H1 (cell line): ENCODE results near the gene KLHL26. TPM values are rescaled to one million over a fixed set of nuclear protein-coding genes. Genes with fewer than 3 reads are reported as not detected.

Experiments
- CTCF ChIA-PET: fragments of 300-600 bp; sonication (Branson Sonifier 250); formaldehyde crosslinking; loops from one replicate; lab custom pipeline; 2021; ENCODE audit not compliant: partially characterized antibody; lab: Charles Lee
- POLR2A ChIA-PET: fragments of 300-600 bp; sonication (Branson Sonifier 250); formaldehyde crosslinking; loops from one replicate; lab custom pipeline; 2021; ENCODE audit warnings: inconsistent platforms; ENCODE audit not compliant: partially characterized antibody; lab: Charles Lee
- DNase-seq, 2 experiments: peaks; one replicate each; pipeline versions ENCODE4 v3.0.0 to v3.0.0-alpha.2; 2010 to 2022; ENCODE audit warnings: low spot score in 2 of 2, low read depth in 1 of 2, mixed read lengths in 1 of 2
- FAIRE-seq: peaks from 2 replicates; lab custom pipeline; 2011; peaks lifted over from hg19 to GRCh38; lab: Jason Lieb, UNC
- H2AFZ ChIP-seq: 2 replicates; pipeline ENCODE4 v1.8.1; 2012; ENCODE audit warnings: low read length, inconsistent platforms
- H2AK5ac ChIP-seq: 2 replicates; pipeline ENCODE4 v1.6.1; 2013; ENCODE audit warnings: low read depth, low read length
- H2BK120ac ChIP-seq: replicated peaks from 2 replicates; pipeline ENCODE3; 2013; ENCODE audit warnings: low read depth, low read length, inconsistent platforms
- H2BK12ac ChIP-seq: 2 replicates; pipeline ENCODE4 v1.6.1; 2013; ENCODE audit warnings: low read depth, low read length
- H2BK15ac ChIP-seq: 2 replicates; pipeline ENCODE4 v1.6.1; 2013; ENCODE audit warnings: low read length
- H2BK20ac ChIP-seq: 2 replicates; pipeline ENCODE4 v1.6.1; 2013; ENCODE audit warnings: low read length
- H2BK5ac ChIP-seq: 2 replicates; pipeline ENCODE4 v1.6.1; 2013; ENCODE audit warnings: low read depth, low read length
- H3K14ac ChIP-seq: 2 replicates; pipeline ENCODE4 v1.6.1; 2013; ENCODE audit warnings: inconsistent platforms; ENCODE audit not compliant: insufficient read length
- H3K18ac ChIP-seq: 2 replicates; pipeline ENCODE4 v1.6.1; 2013; ENCODE audit warnings: low read length; ENCODE audit errors: extremely low read depth
- H3K23ac ChIP-seq: 2 replicates; pipeline ENCODE4 v1.6.1; 2013; ENCODE audit warnings: inconsistent platforms; ENCODE audit not compliant: insufficient read length
- H3K23me2 ChIP-seq: 2 replicates; pipeline ENCODE4 v1.6.1; 2013; ENCODE audit warnings: low read depth, low read length
- H3K27ac ChIP-seq: 2 replicates; pipeline ENCODE4 v1.6.1; 2011; ENCODE audit warnings: low read depth, low read length, inconsistent platforms
- H3K27me3 ChIP-seq, 4 experiments: replicated peaks in 1 of 4; 1 replicate in 1 of 4; 2 replicates in 3 of 4; pipeline versions ENCODE4 v1.6.1 to v1.8.1; 2011 to 2013; ENCODE audit warnings: low read length in 3 of 4, mild to moderate bottlenecking in 3 of 4, inconsistent platforms in 2 of 4, mixed read lengths in 2 of 4, moderate library complexity in 1 of 4; ENCODE audit not compliant: control insufficient read depth in 3 of 4, insufficient read depth in 3 of 4; ENCODE audit errors: extremely low read depth in 1 of 4
- H3K36me3 ChIP-seq, 4 experiments: 2 replicates each; pipeline versions ENCODE4 v1.6.1 to v1.8.1; 2011 to 2013; ENCODE audit warnings: mild to moderate bottlenecking in 4 of 4, low read length in 3 of 4, moderate library complexity in 2 of 4, control low read depth in 1 of 4, inconsistent platforms in 1 of 4; ENCODE audit not compliant: insufficient read depth in 4 of 4, control insufficient read depth in 2 of 4
- H3K4ac ChIP-seq: replicated peaks from 2 replicates; pipeline ENCODE3; 2013; ENCODE audit warnings: low read length, low read depth, mixed read lengths, inconsistent platforms; ENCODE audit not compliant: insufficient read length
- H3K4me1 ChIP-seq, 4 experiments: replicated peaks in 1 of 4; 1 replicate in 1 of 4; 2 replicates in 3 of 4; pipeline versions ENCODE4 v1.6.1 to v1.8.1; 2011 to 2013; ENCODE audit warnings: low read length in 3 of 4, inconsistent platforms in 2 of 4, mixed read lengths in 1 of 4; ENCODE audit not compliant: insufficient read depth in 4 of 4, control insufficient read depth in 3 of 4
- H3K4me2 ChIP-seq, 2 experiments: 2 replicates each; pipeline versions ENCODE4 v1.6.1 to v1.8.1; 2011 to 2013; ENCODE audit warnings: low read depth in 2 of 2, low read length in 2 of 2, control low read depth in 1 of 2, inconsistent platforms in 1 of 2, mild to moderate bottlenecking in 1 of 2; ENCODE audit not compliant: insufficient read depth in 1 of 2
- H3K4me3 ChIP-seq, 4 experiments: fragments of 200-600, 300-600 bp in 1 of 4; sonication (generic), shearing (Covaris generic), sonication (Bioruptor Twin) in 1 of 4; 2 replicates each; pipeline versions ENCODE4 v1.5.1 to v1.8.1; 2011 to 2016; ENCODE audit warnings: low read length in 4 of 4, low read depth in 3 of 4, control low read depth in 2 of 4, inconsistent platforms in 2 of 4, mild to moderate bottlenecking in 2 of 4, mixed read lengths in 1 of 4, moderate library complexity in 1 of 4; ENCODE audit not compliant: insufficient read depth in 2 of 4; ENCODE audit errors: extremely low read depth in 1 of 4
- H3K56ac ChIP-seq: replicated peaks from 2 replicates; pipeline ENCODE3; 2013; ENCODE audit warnings: low read depth, mild to moderate bottlenecking, mixed read lengths, low read length, inconsistent platforms; ENCODE audit not compliant: insufficient read length
- H3K79me1 ChIP-seq: 2 replicates; pipeline ENCODE4 v1.6.1; 2013; ENCODE audit warnings: low read depth, low read length, control low read depth
- H3K79me2 ChIP-seq, 2 experiments: 2 replicates each; pipeline versions ENCODE4 v1.6.1 to v1.8.1; 2012 to 2013; ENCODE audit warnings: low read length in 2 of 2, mild to moderate bottlenecking in 2 of 2, inconsistent platforms in 1 of 2; ENCODE audit not compliant: insufficient read depth in 2 of 2, control insufficient read depth in 1 of 2
- H3K9ac ChIP-seq, 4 experiments: replicated peaks in 1 of 4; 1 replicate in 1 of 4; 2 replicates in 3 of 4; pipeline versions ENCODE4 v1.6.1 to v1.8.1; 2011 to 2013; ENCODE audit warnings: low read depth in 3 of 4, low read length in 3 of 4, control low read depth in 2 of 4, mild to moderate bottlenecking in 2 of 4, moderate library complexity in 2 of 4, inconsistent platforms in 1 of 4; ENCODE audit errors: extremely low read depth in 1 of 4
- H3K9me3 ChIP-seq, 2 experiments: 2 replicates each; pipeline versions ENCODE4 v1.6.1 to v1.8.1; 2012 to 2013; ENCODE audit warnings: mild to moderate bottlenecking in 2 of 2, moderate library complexity in 2 of 2, control low read depth in 1 of 2, inconsistent platforms in 1 of 2, low read depth in 1 of 2, low read length in 1 of 2, mixed read lengths in 1 of 2; ENCODE audit not compliant: insufficient read depth in 2 of 2
- H4K20me1 ChIP-seq, 2 experiments: replicated peaks in 1 of 2; 2 replicates each; pipeline versions ENCODE3 to v1.8.1; 2011 to 2013; ENCODE audit warnings: inconsistent platforms in 2 of 2, low read length in 2 of 2, mild to moderate bottlenecking in 1 of 2; ENCODE audit not compliant: insufficient read depth in 2 of 2, control insufficient read depth in 1 of 2
- H4K5ac ChIP-seq: 2 replicates; pipeline ENCODE4 v1.6.1; 2013; ENCODE audit warnings: low read length, low read depth, mixed read lengths, inconsistent platforms; ENCODE audit not compliant: insufficient read length
- H4K8ac ChIP-seq: 2 replicates; pipeline ENCODE4 v1.8.0; 2013; ENCODE audit warnings: mild to moderate bottlenecking, moderate library complexity, low read length, inconsistent platforms; ENCODE audit not compliant: insufficient read depth; ENCODE audit errors: extremely low read depth
- H4K91ac ChIP-seq: replicated peaks from 2 replicates; pipeline ENCODE3; 2013; ENCODE audit warnings: low read length, mixed read lengths, inconsistent platforms; ENCODE audit not compliant: insufficient read length
- ASH2L ChIP-seq: fragments of 200-600, 300-600 bp; sonication (generic); IDR thresholded peaks from one replicate; pipeline ENCODE4 v1.7.1; 2017; ENCODE audit warnings: low read length
- CBX8 ChIP-seq: fragments of 300-800, 300-1000 bp; sonication (generic); IDR thresholded peaks from 2 replicates; pipeline ENCODE4 v1.7.1; 2016; ENCODE audit warnings: low read depth, low read length, borderline replicate concordance
- CHD2 ChIP-seq: IDR thresholded peaks from 2 replicates; pipeline ENCODE4 v1.6.1; 2012; ENCODE audit warnings: low read length, improper control_type of control experiment
- CTBP2 ChIP-seq: IDR thresholded peaks from 2 replicates; pipeline ENCODE4 v1.7.0; 2011; ENCODE audit warnings: borderline replicate concordance, mild to moderate bottlenecking, moderate library complexity, mixed read lengths, low read length; ENCODE audit not compliant: insufficient read depth, insufficient read length
- GABPA ChIP-seq: IDR thresholded peaks from 2 replicates; pipeline ENCODE4 v1.6.1; 2011; ENCODE audit warnings: mild to moderate bottlenecking, low read length, moderate library complexity, borderline replicate concordance; ENCODE audit not compliant: insufficient read depth
- JUND ChIP-seq: IDR thresholded peaks from 2 replicates; pipeline ENCODE4 v1.6.1; 2011; ENCODE audit warnings: mild to moderate bottlenecking, improper control_type of control experiment, low read length
- KDM5A ChIP-seq: fragments of 200-600 bp; IDR thresholded peaks from 2 replicates; pipeline ENCODE4 v1.7.1; 2012; ENCODE audit warnings: mild to moderate bottlenecking, low read length, inconsistent platforms, mixed read lengths
- POU5F1 ChIP-seq: IDR thresholded peaks from 2 replicates; pipeline ENCODE4 v1.6.1; 2011; ENCODE audit warnings: low read depth, mild to moderate bottlenecking, low read length, moderate library complexity
- SIRT6 ChIP-seq: IDR thresholded peaks from one replicate; pipeline ENCODE4 v1.7.1; 2012; ENCODE audit warnings: low read length, inconsistent platforms
- SIX5 ChIP-seq: IDR thresholded peaks from 2 replicates; pipeline ENCODE4 v1.6.1; 2011; ENCODE audit warnings: mild to moderate bottlenecking, low read depth, low read length
- SP4 ChIP-seq: IDR thresholded peaks from 2 replicates; pipeline ENCODE4 v1.6.1; 2012; ENCODE audit warnings: low read length, inconsistent platforms
- ZNF274 ChIP-seq: IDR thresholded peaks from 2 replicates; pipeline ENCODE4 v1.7.0; 2012; ENCODE audit warnings: low read length, borderline replicate concordance; ENCODE audit errors: extremely low read depth
- WGBS, 2 experiments: shearing (Covaris generic) in 1 of 2; methylation state at CpG; one replicate each; pipeline versions ENCODE4 v1.1.6 to v1.1.7; 2013 to 2015; ENCODE audit warnings: low lambda C conversion rate in 2 of 2, mixed read lengths in 2 of 2, inconsistent platforms in 1 of 2, low coverage in 1 of 2, missing lambda C conversion rate in 1 of 2; ENCODE audit not compliant: insufficient replicate concordance in 2 of 2, insufficient coverage in 1 of 2, insufficient read length in 1 of 2; ENCODE audit errors: extremely low coverage in 1 of 2, missing lambda C conversion rate in 1 of 2; 5-methylcytosine and 5-hydroxymethylcytosine counted together
- polyA plus RNA-seq, 7 experiments: library from polyadenylated mRNA; depleted of rRNA in 3 of 7; stranded (reverse) in 5 of 7; unstranded in 2 of 7; fragments of >200 nt in 5 of 7; fragments of 200-250 nt in 2 of 7; gene quantifications; 1 replicate in 5 of 7; 2 replicates in 1 of 7; 4 replicates in 1 of 7; pipeline versions ENCODE4 v1.2.1 to v1.2.3, GENCODE V29; 2011 to 2013; ENCODE audit warnings: missing spikeins in 2 of 7, mixed read lengths in 2 of 7
- total RNA-seq: library from RNA; stranded (reverse); fragmentation: NEBNext Ultra II Directional; extraction: Animal tissue kit (Norgen Biotek cat#: 25700); gene quantifications from 2 replicates; pipeline ENCODE4 v1.2.1, GENCODE V29; 2021

The KLHL26 gene
- total and polyA plus RNA-seq, 2 of the 8 experiments (the other 6 are each of a cell fraction or from before 2014, with no cell fraction given), result 2.2 to 8.8 TPM

DNA sequence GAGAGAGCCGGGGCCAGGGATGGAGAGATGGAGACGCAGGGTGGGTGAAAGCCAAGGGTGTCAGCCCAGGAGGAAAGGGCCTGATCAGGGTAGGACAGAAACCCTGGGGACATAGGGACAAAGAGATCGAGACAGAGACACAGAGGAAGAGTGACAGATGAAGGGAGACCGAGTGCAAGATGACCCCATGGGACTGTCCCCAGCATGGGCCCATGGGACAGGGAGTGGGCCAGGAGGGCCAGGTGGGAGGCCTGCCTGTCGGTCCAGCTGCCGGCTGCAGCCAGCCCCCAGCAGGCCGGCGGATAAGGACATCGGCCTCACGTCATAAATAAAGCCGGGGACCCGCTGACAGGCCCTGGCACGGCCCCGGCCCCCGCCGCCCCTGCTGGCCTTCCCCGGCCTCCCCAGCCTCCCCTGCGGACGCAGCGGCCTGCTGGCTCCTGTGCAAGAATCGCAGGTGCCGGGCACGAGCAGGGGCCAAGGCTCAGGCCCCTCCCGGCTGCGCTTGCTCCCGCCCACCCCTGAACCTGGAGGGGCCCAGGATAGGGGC is 41.9 kb upstream of the KLHL26 start:
- Histone ChIP-seq H3K4me2 (peak overlapping the region; percentile 72 to 74), H4K5ac (no peak overlapping the region), H3K36me3 (no peaks in the 10 kb centered on the region), H2BK20ac (peak overlapping the region; percentile 51), H2BK15ac (peak overlapping the region; percentile 53; the same call in 1 of the 2 replicates), H2BK5ac (peak overlapping the region; percentile 46; the same call in 1 of the 2 replicates), H3K4me3 (peak overlapping the region; percentile 11 to 66 (median 36); a peak in 5 of 8 replicates), H2AK5ac (0 out of 2 replicates have a peak overlapping the region, but pooled peaks have one; percentile 34), H2BK120ac (no peak overlapping the region), H2AFZ (no peak overlapping the region), H3K56ac (no peak overlapping the region), H4K20me1 (peaks cover 0 to 3% of the 10 kb centered on the region in 2 experiments), H3K9me3 (no peaks in the 10 kb centered on the region), H3K4ac (no peak overlapping the region), H4K8ac (no peak overlapping the region), H3K27me3 (peaks cover 0 to 6% (median 3%) of the 10 kb centered on the region in 4 experiments; a peak in 5 of 7 replicates), H3K23me2 (peaks cover 6% of the 10 kb centered on the region), H4K91ac (peak overlapping the region; percentile 66), H3K79me2 (no peaks in the 10 kb centered on the region), H2BK12ac (peak overlapping the region; percentile 80; the same call in 1 of the 2 replicates), H3K79me1 (no peaks in the 10 kb centered on the region), H3K9ac (no peak overlapping the region), H3K23ac (no peak overlapping the region), H3K14ac (no peak overlapping the region), H3K4me1 (peaks cover 2 to 36% (median 27%) of the 10 kb centered on the region in 4 experiments), H3K27ac (no peak overlapping the region), H3K18ac (peak overlapping the region; percentile 95)
- DNase-seq (peak in 1 of 2 experiments; percentile 58), FAIRE-seq (no peak)
- 24% methylated on average over 9 of the region's 26 CpGs; no CpG with 5 or more reads in 1 of the 2 experiments for WGBS, 2 experiments
- TF ChIP-seq SIRT6 (no peak), CHD2 (no peak), GABPA (no peak), ASH2L (no peak), ZNF274 (no peak), CBX8 (no peak), SP4 (no peak), CTBP2 (no peak), JUND (no peak), POU5F1 (no peak), KDM5A (no peak), SIX5 (no peak)
- CTCF ChIA-PET, result interaction anchor here (0.7 to 12.5 kb wide), 9 partner anchors 9 to 174 kb away, joined by 3 to 139 read pairs (median 3); no protein-coding TSS in a partner anchor
- POLR2A ChIA-PET, result interaction anchor here (1.0 to 10.3 kb wide), 9 partner anchors 9 to 40 kb away, joined by 3 to 112 read pairs (median 4); partner anchors contain the start of genes KXD1, TMEM59L and UBA52
